ENCODE data around the gene KIAA0825. TPM values are rescaled to one million over a fixed set of nuclear protein-coding genes. Genes with fewer than 3 reads are reported as not detected.
"Not testable (repeated sequence)": the region's sequence is repeated elsewhere in the genome, so short reads cannot be mapped to it uniquely, and the experiment has no call there.

The KIAA0825 gene
- total RNA-seq, 1 donor from 2014 or later: 2.0 TPM

GRCh38 chr5:94180761-94181160, 437.6 kb downstream of the KIAA0825 start:
- no peaks in the 10 kb centered on the region for H3K27me3 Mint-ChIP-seq (ENCODE audit: unreplicated experiment)

DNA sequence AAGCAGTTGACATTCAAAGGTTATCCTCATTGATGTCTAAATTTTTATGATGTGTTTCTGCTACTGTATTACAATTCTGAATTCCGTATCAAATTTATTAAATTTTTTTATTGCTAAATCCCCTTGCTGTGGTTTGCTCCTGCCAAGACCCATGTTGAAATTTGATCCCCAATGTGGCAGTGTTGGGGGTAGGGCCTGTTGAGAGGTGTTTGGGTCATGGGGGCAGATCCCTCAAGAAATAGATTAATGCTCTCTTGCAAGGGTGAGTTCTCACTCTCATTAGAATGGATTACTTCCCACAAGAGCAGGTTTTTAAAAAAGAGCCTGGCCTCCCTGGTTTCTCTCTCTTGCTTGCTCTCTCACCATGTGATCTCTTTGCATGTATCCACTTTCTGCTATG, 442.5 kb downstream of the KIAA0825 start:
- no peaks in the 10 kb centered on the region for H3K9me3 Mint-ChIP-seq (ENCODE audit: unreplicated experiment)
- no peak for DNase-seq (ENCODE audit: low spot score)
- H3K4me3 Mint-ChIP-seq (ENCODE audit: unreplicated experiment): no peak overlapping the region
- no peaks in the 10 kb centered on the region for H3K27me3 Mint-ChIP-seq (ENCODE audit: unreplicated experiment)
- no peaks in the 10 kb centered on the region for H3K4me1 Mint-ChIP-seq (ENCODE audit: unreplicated experiment)
- no peak overlapping the region for H3K27ac Mint-ChIP-seq (ENCODE audit: unreplicated experiment)
- no peaks in the 10 kb centered on the region for H3K36me3 Mint-ChIP-seq (ENCODE audit: low read depth, unreplicated experiment)
- TF ChIP-seq, protein P1, sequence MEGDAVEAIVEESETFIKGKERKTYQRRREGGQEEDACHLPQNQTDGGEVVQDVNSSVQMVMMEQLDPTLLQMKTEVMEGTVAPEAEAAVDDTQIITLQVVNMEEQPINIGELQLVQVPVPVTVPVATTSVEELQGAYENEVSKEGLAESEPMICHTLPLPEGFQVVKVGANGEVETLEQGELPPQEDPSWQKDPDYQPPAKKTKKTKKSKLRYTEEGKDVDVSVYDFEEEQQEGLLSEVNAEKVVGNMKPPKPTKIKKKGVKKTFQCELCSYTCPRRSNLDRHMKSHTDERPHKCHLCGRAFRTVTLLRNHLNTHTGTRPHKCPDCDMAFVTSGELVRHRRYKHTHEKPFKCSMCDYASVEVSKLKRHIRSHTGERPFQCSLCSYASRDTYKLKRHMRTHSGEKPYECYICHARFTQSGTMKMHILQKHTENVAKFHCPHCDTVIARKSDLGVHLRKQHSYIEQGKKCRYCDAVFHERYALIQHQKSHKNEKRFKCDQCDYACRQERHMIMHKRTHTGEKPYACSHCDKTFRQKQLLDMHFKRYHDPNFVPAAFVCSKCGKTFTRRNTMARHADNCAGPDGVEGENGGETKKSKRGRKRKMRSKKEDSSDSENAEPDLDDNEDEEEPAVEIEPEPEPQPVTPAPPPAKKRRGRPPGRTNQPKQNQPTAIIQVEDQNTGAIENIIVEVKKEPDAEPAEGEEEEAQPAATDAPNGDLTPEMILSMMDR (IDR thresholded peaks at IDR 0.05; ENCODE audit: unreplicated experiment): no peak

More at GRCh38 chr5:94180761-94181160, 437.6 kb downstream of the KIAA0825 start:
- H3K4me3 Mint-ChIP-seq (ENCODE audit: unreplicated experiment): no peak overlapping the region
- TF ChIP-seq, protein P1 (IDR thresholded peaks at IDR 0.05; ENCODE audit: unreplicated experiment): no peak
- H3K4me1 Mint-ChIP-seq (ENCODE audit: unreplicated experiment): no peaks in the 10 kb centered on the region
- no peak overlapping the region for H3K27ac Mint-ChIP-seq (ENCODE audit: unreplicated experiment)
- H3K36me3 Mint-ChIP-seq (ENCODE audit: low read depth, unreplicated experiment): no peaks in the 10 kb centered on the region
- no peaks in the 10 kb centered on the region for H3K9me3 Mint-ChIP-seq (ENCODE audit: unreplicated experiment)
- no peak for DNase-seq (ENCODE audit: low spot score)

DNA sequence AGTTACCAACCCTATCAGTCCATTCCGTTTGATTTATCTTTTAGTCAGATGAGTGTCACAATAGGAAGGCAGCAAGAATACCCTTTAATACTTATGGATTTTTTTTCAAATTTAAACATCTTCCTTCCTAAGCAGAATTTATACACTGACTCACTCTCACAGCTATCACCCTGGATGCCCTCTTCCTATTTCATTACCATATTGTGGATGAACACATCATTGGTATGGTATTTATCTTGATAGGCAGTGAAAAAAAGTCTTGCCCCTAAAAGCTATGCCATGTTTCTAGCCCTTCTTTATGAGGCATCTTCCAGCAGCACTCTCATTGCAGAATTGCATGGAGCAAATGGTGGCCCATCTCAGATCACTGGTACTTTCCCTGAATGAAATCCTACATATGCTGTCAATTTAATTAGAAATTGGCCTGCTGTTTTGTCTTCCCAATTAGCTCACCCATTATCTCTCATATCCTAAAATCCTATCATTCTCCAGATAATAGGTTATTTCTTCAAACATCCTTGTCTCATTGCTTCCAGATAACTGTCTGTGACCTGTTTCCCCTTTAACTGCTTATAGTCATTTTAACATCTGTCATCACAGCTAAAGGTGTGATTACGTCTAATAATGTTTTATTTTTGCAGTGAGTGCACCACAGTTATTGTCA, 443.5 kb downstream of the KIAA0825 start:
- Mint-ChIP-seq H3K4me3 (ENCODE audit: unreplicated experiment) (no peak overlapping the region), H3K36me3 (ENCODE audit: low read depth, unreplicated experiment) (no peaks in the 10 kb centered on the region), H3K4me1 (ENCODE audit: unreplicated experiment) (no peaks in the 10 kb centered on the region), H3K27ac (ENCODE audit: unreplicated experiment) (no peak overlapping the region), H3K27me3 (ENCODE audit: unreplicated experiment) (no peaks in the 10 kb centered on the region), H3K9me3 (ENCODE audit: unreplicated experiment) (no peaks in the 10 kb centered on the region)
- no peak for DNase-seq (ENCODE audit: low spot score)
- TF ChIP-seq, protein P1 (IDR thresholded peaks at IDR 0.05; ENCODE audit: unreplicated experiment): no peak

DNA sequence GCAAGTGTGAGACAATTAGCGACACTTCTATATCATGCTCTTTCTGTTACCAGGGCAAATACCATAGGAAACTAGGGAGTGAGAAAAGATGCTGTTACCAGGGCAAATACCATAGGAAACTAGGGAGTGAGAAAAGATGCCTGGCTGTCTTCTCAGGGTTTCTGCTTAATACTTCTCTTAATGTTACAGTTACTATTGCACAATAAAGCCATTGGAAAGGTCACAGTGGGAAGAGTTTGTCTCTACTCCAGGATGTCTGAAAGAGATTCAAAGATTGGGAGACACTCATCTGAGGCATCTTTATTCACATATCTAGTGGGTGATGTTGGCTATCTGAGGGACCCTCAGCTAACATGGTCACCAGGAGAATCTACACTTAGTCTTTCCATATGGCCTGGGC, 445.3 kb downstream of the KIAA0825 start:
- H3K27ac Mint-ChIP-seq (ENCODE audit: unreplicated experiment): no peak overlapping the region
- no peaks in the 10 kb centered on the region for H3K4me1 Mint-ChIP-seq (ENCODE audit: unreplicated experiment)
- no peaks in the 10 kb centered on the region for H3K36me3 Mint-ChIP-seq (ENCODE audit: low read depth, unreplicated experiment)
- TF ChIP-seq, protein P1 (IDR thresholded peaks at IDR 0.05; ENCODE audit: unreplicated experiment): no peak
- H3K4me3 Mint-ChIP-seq (ENCODE audit: unreplicated experiment): no peak overlapping the region
- DNase-seq (ENCODE audit: low spot score): no peak
- no peaks in the 10 kb centered on the region for H3K9me3 Mint-ChIP-seq (ENCODE audit: unreplicated experiment)
- H3K27me3 Mint-ChIP-seq (ENCODE audit: unreplicated experiment): no peaks in the 10 kb centered on the region

- not testable (repeated sequence) for H3K27ac Mint-ChIP-seq (ENCODE audit: unreplicated experiment); H3K4me1 Mint-ChIP-seq (ENCODE audit: unreplicated experiment); DNase-seq (ENCODE audit: low spot score); H3K9me3 Mint-ChIP-seq (ENCODE audit: unreplicated experiment); H3K27me3 Mint-ChIP-seq (ENCODE audit: unreplicated experiment); H3K4me3 Mint-ChIP-seq (ENCODE audit: unreplicated experiment); H3K36me3 Mint-ChIP-seq (ENCODE audit: low read depth, unreplicated experiment)
Observed at GRCh38 chr5:94171070-94171469, 447.3 kb downstream of the KIAA0825 start.

DNA sequence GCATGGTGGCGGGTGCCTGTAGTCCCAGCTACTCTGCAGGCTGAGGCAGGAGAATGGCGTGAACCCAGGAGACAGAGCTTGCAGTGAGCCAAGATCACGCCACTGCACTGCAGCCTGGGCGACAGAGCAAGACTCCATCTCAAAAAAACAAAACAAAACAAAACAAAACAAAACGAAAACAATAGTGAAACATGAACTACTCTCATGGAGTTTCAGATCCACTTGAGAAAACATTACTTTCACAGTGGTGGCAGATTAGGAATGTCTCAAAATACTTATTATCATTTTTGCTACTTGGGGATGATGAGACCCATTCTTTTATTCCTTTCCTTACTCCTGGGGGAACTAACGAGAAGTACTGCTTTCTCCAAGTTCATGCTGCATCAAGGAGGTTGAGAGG, 448.2 kb downstream of the KIAA0825 start:
- not testable (repeated sequence) for H3K4me1 Mint-ChIP-seq (ENCODE audit: unreplicated experiment); H3K36me3 Mint-ChIP-seq (ENCODE audit: low read depth, unreplicated experiment); H3K27ac Mint-ChIP-seq (ENCODE audit: unreplicated experiment); H3K27me3 Mint-ChIP-seq (ENCODE audit: unreplicated experiment); DNase-seq (ENCODE audit: low spot score); H3K4me3 Mint-ChIP-seq (ENCODE audit: unreplicated experiment); H3K9me3 Mint-ChIP-seq (ENCODE audit: unreplicated experiment)
